ENCODE data around the gene ROR2.
"Not testable (repeated sequence)": the region's sequence is repeated elsewhere in the genome, so short reads cannot be mapped to it uniquely, and the experiment has no call there.

The ROR2 gene

GRCh38 chr9:91809581-91810285 lies 140.3 kb downstream of the ROR2 start:
- no peaks in the 10 kb centered on the region for H3K36me3 Mint-ChIP-seq (ENCODE audit: low read depth)
- no peaks in the 10 kb centered on the region for H3K9me3 Mint-ChIP-seq
- peaks cover 5% of the 10 kb centered on the region for H3K27me3 Mint-ChIP-seq
- peaks cover 22% of the 10 kb centered on the region for H3K4me1 Mint-ChIP-seq (ENCODE audit: low read depth)
- H3K27ac Mint-ChIP-seq, result no peak overlapping the region
- intact Hi-C loops (cut with micrococcal nuclease), result no loop called here
- no peak overlapping the region for H3K4me3 Mint-ChIP-seq

GRCh38 chr9:91807643-91808246 lies 142.3 kb downstream of the ROR2 start:
- intact Hi-C loops (cut with micrococcal nuclease), result no loop called here
- H3K27ac Mint-ChIP-seq, result peak overlapping the region; percentile 62

GRCh38 chr9:91805031-91805430 lies 145.0 kb downstream of the ROR2 start:
- Mint-ChIP-seq H3K27me3 (peaks cover 11% of the 10 kb centered on the region), H3K9me3 (no peaks in the 10 kb centered on the region), H3K4me3 (no peak overlapping the region), H3K4me1 (ENCODE audit: low read depth) (peaks cover 25% of the 10 kb centered on the region), H3K27ac (no peak overlapping the region), H3K36me3 (ENCODE audit: low read depth) (no peaks in the 10 kb centered on the region)
- intact Hi-C loops (cut with micrococcal nuclease), result no loop called here

More at GRCh38 chr9:91807643-91808246, 142.3 kb downstream of the ROR2 start:
- Mint-ChIP-seq H3K4me3 (no peak overlapping the region), H3K4me1 (ENCODE audit: low read depth) (peaks cover 17% of the 10 kb centered on the region), H3K27me3 (peaks cover 7% of the 10 kb centered on the region), H3K9me3 (no peaks in the 10 kb centered on the region), H3K36me3 (ENCODE audit: low read depth) (no peaks in the 10 kb centered on the region)

GRCh38 chr9:91803970-91804752 lies 145.9 kb downstream of the ROR2 start:
- no peaks in the 10 kb centered on the region for H3K36me3 Mint-ChIP-seq (ENCODE audit: low read depth)
- peaks cover 30% of the 10 kb centered on the region for H3K4me1 Mint-ChIP-seq (ENCODE audit: low read depth)
- peaks cover 11% of the 10 kb centered on the region for H3K27me3 Mint-ChIP-seq
- no peak overlapping the region for H3K4me3 Mint-ChIP-seq
- peak overlapping the region; percentile 17 for H3K27ac Mint-ChIP-seq
- no peaks in the 10 kb centered on the region for H3K9me3 Mint-ChIP-seq
- intact Hi-C loops (cut with micrococcal nuclease), result no loop called here

GRCh38 chr9:91803151-91803940 lies 146.7 kb downstream of the ROR2 start:
- Mint-ChIP-seq H3K36me3 (ENCODE audit: low read depth) (no peaks in the 10 kb centered on the region), H3K4me1 (ENCODE audit: low read depth) (peaks cover 34% of the 10 kb centered on the region), H3K4me3 (no peak overlapping the region), H3K27me3 (peaks cover 10% of the 10 kb centered on the region), H3K9me3 (no peaks in the 10 kb centered on the region), H3K27ac (no peak overlapping the region)
- intact Hi-C loops (cut with micrococcal nuclease), result no loop called here

- no peak overlapping the region for H3K27ac Mint-ChIP-seq
- no peaks in the 10 kb centered on the region for H3K36me3 Mint-ChIP-seq (ENCODE audit: low read depth)
- H3K4me3 Mint-ChIP-seq, result no peak overlapping the region
- H3K27me3 Mint-ChIP-seq, result peaks cover 10% of the 10 kb centered on the region
- intact Hi-C loops (cut with micrococcal nuclease), result no loop called here
- H3K9me3 Mint-ChIP-seq, result no peaks in the 10 kb centered on the region
- H3K4me1 Mint-ChIP-seq (ENCODE audit: low read depth), result peaks cover 25% of the 10 kb centered on the region
These were observed 147.6 kb downstream of the ROR2 start for GRCh38 chr9:91802391-91802790.

- peaks cover 25% of the 10 kb centered on the region for H3K4me1 Mint-ChIP-seq (ENCODE audit: low read depth)
- H3K4me3 Mint-ChIP-seq, result no peak overlapping the region
- H3K27ac Mint-ChIP-seq, result no peak overlapping the region
- H3K36me3 Mint-ChIP-seq (ENCODE audit: low read depth), result no peaks in the 10 kb centered on the region
- intact Hi-C loops (cut with micrococcal nuclease), result no loop called here
- no peaks in the 10 kb centered on the region for H3K9me3 Mint-ChIP-seq
- H3K27me3 Mint-ChIP-seq, result peaks cover 10% of the 10 kb centered on the region
These were observed 149.5 kb downstream of the ROR2 start for GRCh38 chr9:91800473-91801030.

- no peaks in the 10 kb centered on the region for H3K9me3 Mint-ChIP-seq
- H3K36me3 Mint-ChIP-seq (ENCODE audit: low read depth), result no peaks in the 10 kb centered on the region
- peak overlapping the region; percentile 81 for H3K27ac Mint-ChIP-seq
- intact Hi-C loops (cut with micrococcal nuclease), result no loop called here
- peaks cover 25% of the 10 kb centered on the region for H3K4me1 Mint-ChIP-seq (ENCODE audit: low read depth)
- H3K27me3 Mint-ChIP-seq, result peaks cover 9% of the 10 kb centered on the region
- peak overlapping the region; percentile 11 for H3K4me3 Mint-ChIP-seq
These were observed 150.8 kb downstream of the ROR2 start for GRCh38 chr9:91799113-91799744.

GRCh38 chr9:91798273-91799112 lies 151.5 kb downstream of the ROR2 start:
- Mint-ChIP-seq H3K4me3 (peak overlapping the region; percentile 11), H3K4me1 (ENCODE audit: low read depth) (peaks cover 25% of the 10 kb centered on the region), H3K27ac (peak overlapping the region; percentile 81)
- H3K27me3 Mint-ChIP-seq; H3K9me3 Mint-ChIP-seq; H3K36me3 Mint-ChIP-seq (ENCODE audit: low read depth); intact Hi-C loops (cut with micrococcal nuclease): not testable (repeated sequence)

GRCh38 chr9:91797517-91797916 lies 152.5 kb downstream of the ROR2 start:
- H3K27ac Mint-ChIP-seq; H3K36me3 Mint-ChIP-seq (ENCODE audit: low read depth); H3K27me3 Mint-ChIP-seq; H3K9me3 Mint-ChIP-seq; H3K4me3 Mint-ChIP-seq; intact Hi-C loops (cut with micrococcal nuclease): not testable (repeated sequence)
- peaks cover 25% of the 10 kb centered on the region for H3K4me1 Mint-ChIP-seq (ENCODE audit: low read depth)

GRCh38 chr9:91796516-91796915 lies 153.5 kb downstream of the ROR2 start:
- H3K9me3 Mint-ChIP-seq; H3K4me3 Mint-ChIP-seq; H3K36me3 Mint-ChIP-seq (ENCODE audit: low read depth); H3K27me3 Mint-ChIP-seq; intact Hi-C loops (cut with micrococcal nuclease): not testable (repeated sequence)
- Mint-ChIP-seq H3K27ac (peak overlapping the region; percentile 68), H3K4me1 (ENCODE audit: low read depth) (peaks cover 25% of the 10 kb centered on the region)

GRCh38 chr9:91795598-91796241 lies 154.3 kb downstream of the ROR2 start:
- Mint-ChIP-seq H3K4me3 (no peak overlapping the region), H3K27me3 (peaks cover 5% of the 10 kb centered on the region), H3K27ac (peak overlapping the region; percentile 68), H3K9me3 (no peaks in the 10 kb centered on the region), H3K4me1 (ENCODE audit: low read depth) (peaks cover 20% of the 10 kb centered on the region), H3K36me3 (ENCODE audit: low read depth) (no peaks in the 10 kb centered on the region)
- intact Hi-C loops (cut with micrococcal nuclease), result no loop called here

Measured in dendritic cell treated with granulocyte-macrophage colony-stimulating factor and Interleukin-4, amounts not matched to agents 40 ng/mL and 50 ng/mL, for 4 days (primary cell).